RWPE2 (cell line): ENCODE measurements around the gene AKT1.

ENCODE experiments used
- ATAC-seq: fragments of 200-7000 bp; cut with Tn5 transposase; 3 replicates; pipeline ENCODE4 v1.9.1; 2021; ENCODE audit warnings: low read depth
- DNase-seq: peaks from one replicate; pipeline ENCODE4 v3.0.0-alpha.2; 2020; ENCODE audit warnings: low spot score
- H3K27ac ChIP-seq: fragments of 450-650 bp; 2 replicates; pipeline ENCODE4 v1.5.1; 2017; ENCODE audit warnings: mild to moderate bottlenecking; ENCODE audit not compliant: poor library complexity, severe bottlenecking
- H3K27me3 ChIP-seq: fragments of 250-450 bp; sonication (Bioruptor Pico); 2 replicates; pipeline ENCODE4 v1.5.1; 2021; ENCODE audit warnings: mild to moderate bottlenecking, moderate library complexity; ENCODE audit not compliant: insufficient read depth, poor library complexity, severe bottlenecking
- H3K36me3 ChIP-seq: fragments of 250-450 bp; sonication (Bioruptor Pico); 2 replicates; pipeline ENCODE4 v1.5.1; 2020; ENCODE audit warnings: low read depth, mild to moderate bottlenecking, moderate library complexity
- H3K4me1 ChIP-seq: fragments of 250-450 bp; sonication (Bioruptor Pico); 2 replicates; pipeline ENCODE4 v1.5.1; 2021; ENCODE audit warnings: mild to moderate bottlenecking, moderate library complexity; ENCODE audit not compliant: insufficient read depth, poor library complexity, severe bottlenecking
- H3K4me3 ChIP-seq: fragments of 250-450 bp; sonication (Bioruptor Pico); 2 replicates; pipeline ENCODE4 v1.5.1; 2021; ENCODE audit warnings: mild to moderate bottlenecking, moderate library complexity; ENCODE audit not compliant: severe bottlenecking
- H3K9me3 ChIP-seq: fragments of 250-450 bp; sonication (Bioruptor Pico); 2 replicates; pipeline ENCODE4 v1.5.1; 2021; ENCODE audit warnings: mild to moderate bottlenecking, moderate library complexity; ENCODE audit not compliant: severe bottlenecking
- CTCF ChIP-seq: fragments of 450-650 bp; IDR thresholded peaks from one replicate; pipeline ENCODE4 v1.5.1; 2017; ENCODE audit warnings: mild to moderate bottlenecking, moderate library complexity; ENCODE audit not compliant: poor library complexity, severe bottlenecking

The AKT1 gene

GRCh38 chr14:104722938-104723650 lies 72.5 kb downstream of the AKT1 start:
- ATAC-seq (peak; percentile 0; the same call in 2 of the 3 replicates), DNase-seq (no peak)
- Histone ChIP-seq H3K36me3 (peaks cover 20% of the 10 kb centered on the region), H3K9me3 (no peaks in the 10 kb centered on the region), H3K4me3 (peak overlapping the region; percentile 76), H3K27me3 (no peaks in the 10 kb centered on the region), H3K27ac (no peak overlapping the region), H3K4me1 (no peaks in the 10 kb centered on the region)
- TF ChIP-seq CTCF: no peak

- Histone ChIP-seq H3K9me3 (no peaks in the 10 kb centered on the region), H3K36me3 (peaks cover 24% of the 10 kb centered on the region), H3K4me1 (no peaks in the 10 kb centered on the region), H3K27ac (no peak overlapping the region), H3K4me3 (no peak overlapping the region), H3K27me3 (no peaks in the 10 kb centered on the region)
- no peak for ATAC-seq
- DNase-seq: no peak
- TF ChIP-seq CTCF: no peak
Measured at GRCh38 chr14:104721505-104722431, 73.8 kb downstream of the AKT1 start.
